Activated CD4-positive, alpha-beta T cell treated with anti-CD3 and anti-CD28 coated beads, Interleukin-2, Interleukin-4, amounts not matched to agents 100 ng/mL and 50 ng/mL, durations not matched to agents 16 hours and 8 hours (primary cell): Measurements from ENCODE around the gene ETS1.

Source experiments
- DNase-seq: peaks from one replicate; pipeline ENCODE4 v3.0.0-alpha.2; 2020; ENCODE audit warnings: low spot score

Gene ETS1, protein sequence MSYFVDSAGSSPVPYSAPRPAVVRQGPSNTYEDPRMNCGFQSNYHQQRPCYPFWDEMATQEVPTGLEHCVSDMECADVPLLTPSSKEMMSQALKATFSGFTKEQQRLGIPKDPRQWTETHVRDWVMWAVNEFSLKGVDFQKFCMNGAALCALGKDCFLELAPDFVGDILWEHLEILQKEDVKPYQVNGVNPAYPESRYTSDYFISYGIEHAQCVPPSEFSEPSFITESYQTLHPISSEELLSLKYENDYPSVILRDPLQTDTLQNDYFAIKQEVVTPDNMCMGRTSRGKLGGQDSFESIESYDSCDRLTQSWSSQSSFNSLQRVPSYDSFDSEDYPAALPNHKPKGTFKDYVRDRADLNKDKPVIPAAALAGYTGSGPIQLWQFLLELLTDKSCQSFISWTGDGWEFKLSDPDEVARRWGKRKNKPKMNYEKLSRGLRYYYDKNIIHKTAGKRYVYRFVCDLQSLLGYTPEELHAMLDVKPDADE

DNA sequence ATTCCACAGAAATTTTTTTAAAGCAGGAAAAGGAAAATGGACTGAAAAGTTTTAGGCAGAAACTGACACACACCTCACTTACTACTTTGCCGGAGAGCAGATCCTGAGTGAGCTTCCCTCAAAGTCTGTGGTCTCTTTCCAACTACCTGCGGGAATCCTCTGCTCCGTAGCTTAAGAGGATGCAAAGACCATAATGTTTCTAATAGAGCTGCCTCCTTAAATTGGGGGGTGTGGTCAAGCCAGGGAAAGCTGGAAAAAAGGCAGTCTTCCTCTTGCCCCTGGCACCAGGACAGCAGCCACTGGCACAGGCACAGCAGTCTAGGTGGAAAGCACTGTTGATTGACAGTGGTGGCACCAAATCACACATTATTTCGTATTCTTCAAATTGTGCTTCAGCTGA lies at the start of gene ETS1:
Gene ETS1 (minus strand): TSS at position 144 of the 400 bp plus-strand sequence. CDS start 14,428 bp downstream, outside the sequence.
- DNase-seq = no peak

DNA sequence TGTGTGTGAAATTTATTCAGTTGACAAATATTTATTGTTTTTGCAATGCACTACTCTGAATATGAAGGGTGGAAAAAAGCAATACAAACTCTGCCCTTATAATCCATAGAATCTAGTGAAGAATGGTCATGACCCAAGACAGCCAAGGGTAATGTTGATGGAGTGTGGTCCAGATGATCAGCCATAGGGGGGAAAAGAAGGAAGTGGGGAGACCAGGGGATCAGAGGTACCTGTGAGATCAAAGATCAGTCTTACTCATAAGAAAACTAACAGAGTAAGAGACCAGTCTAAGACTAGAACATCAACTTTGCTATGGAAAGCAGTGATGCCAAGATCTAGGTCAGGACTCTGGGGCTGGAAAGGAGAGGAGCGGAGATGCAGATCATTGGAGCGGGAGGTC lies 47.0 kb upstream of the ETS1 start:
- no peak for DNase-seq

DNA sequence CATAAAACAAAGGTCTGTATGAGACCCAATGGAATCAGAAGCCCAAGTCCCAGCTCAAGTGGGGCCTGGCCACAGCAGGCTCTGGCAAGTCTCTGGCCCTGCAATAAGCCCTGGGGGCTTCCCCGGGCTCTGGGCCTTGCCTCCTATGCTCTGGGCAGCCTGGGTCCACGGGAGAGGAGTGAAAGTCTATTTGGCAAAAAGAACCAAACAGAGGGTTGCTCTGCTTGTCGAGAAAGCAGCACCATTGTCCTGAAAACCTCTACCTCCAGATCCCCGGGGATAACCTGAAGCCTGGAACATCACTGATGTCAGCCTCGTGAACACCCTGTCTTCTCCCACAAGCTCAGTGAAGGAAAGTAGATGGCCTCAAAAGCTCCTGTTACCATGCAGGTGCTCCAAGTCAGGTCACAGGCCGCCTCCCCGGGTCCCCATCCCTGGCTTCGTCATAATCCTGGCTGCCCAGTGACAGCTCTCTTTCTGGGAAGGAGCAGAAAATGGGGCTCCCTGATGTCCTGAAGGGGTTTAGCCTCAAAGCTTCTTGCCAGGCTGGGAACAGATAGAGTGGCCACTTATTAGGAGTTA lies 46.1 kb upstream of the ETS1 start:
- no peak for DNase-seq

DNA sequence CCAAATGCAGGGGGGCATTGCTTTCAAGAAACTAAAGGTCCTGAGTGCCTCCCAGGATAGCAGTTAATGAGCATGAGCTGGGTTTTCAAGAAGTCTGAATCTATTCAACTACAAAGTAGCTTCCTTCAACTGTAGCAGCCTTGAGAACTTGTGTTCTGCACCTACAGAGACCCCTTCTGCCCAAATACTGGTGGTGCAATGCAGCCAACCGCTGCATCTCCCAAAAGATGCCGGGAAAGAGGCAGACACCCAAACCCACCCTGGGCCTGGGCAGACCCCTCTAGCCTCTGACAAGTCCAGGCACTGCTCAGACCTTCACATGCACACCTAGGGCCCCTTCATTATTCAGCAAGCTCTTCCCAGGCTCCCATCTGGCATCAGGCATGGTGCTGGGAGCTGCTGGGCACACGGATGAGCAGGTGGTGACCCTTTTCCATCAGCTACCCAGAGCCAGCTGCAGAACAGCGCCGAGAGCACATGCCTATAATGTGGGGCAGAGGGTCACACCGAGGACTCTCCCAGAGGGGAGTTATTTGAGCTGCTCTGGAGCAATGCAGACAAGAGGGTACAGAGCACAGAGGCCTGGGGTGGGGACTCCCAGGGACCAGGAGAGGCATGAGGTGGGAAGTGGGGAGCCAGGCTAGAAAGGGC lies 44.9 kb upstream of the ETS1 start:
- DNase-seq = peak; percentile 53

DNA sequence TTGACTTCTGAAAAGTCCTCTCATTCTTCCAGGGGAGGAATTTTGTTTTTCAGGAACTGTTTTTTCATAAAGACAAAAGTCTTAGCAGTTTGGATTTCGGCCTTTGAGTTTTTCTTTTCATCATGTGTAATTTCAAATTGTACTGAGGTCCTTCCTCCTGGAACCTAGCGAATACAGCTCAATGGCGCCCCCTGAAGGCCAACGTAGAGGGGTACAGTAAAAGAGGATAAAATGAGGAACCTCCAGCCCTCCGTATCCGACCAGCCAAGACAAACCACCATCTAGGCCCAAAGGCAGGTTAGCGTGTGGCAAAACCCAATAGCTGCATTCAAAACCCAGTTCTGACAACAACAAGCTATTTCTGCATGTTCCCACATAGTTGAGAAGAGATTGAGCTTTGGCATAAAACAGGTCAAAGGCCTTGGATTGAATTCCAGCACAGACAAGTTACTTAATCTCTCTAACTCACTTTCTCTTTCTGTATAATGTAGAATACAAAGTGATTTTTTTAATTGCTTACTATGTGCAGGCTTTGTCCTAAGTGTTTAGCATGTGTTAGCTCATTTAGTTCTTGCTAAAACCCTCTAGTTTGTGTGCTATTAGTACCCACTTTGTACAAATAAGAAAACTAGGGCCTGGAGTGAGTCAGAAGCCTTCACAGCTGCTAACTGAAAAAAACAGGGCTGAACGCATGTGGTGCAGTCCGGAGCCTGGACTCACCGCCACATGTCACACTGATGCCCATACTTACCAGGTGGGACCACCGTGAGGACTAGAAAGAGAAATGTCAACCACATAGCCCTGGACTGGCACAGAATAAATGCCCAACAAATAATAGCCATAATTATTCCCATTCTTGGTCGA lies 43.2 kb upstream of the ETS1 start:
- DNase-seq = peak; percentile 94

DNA sequence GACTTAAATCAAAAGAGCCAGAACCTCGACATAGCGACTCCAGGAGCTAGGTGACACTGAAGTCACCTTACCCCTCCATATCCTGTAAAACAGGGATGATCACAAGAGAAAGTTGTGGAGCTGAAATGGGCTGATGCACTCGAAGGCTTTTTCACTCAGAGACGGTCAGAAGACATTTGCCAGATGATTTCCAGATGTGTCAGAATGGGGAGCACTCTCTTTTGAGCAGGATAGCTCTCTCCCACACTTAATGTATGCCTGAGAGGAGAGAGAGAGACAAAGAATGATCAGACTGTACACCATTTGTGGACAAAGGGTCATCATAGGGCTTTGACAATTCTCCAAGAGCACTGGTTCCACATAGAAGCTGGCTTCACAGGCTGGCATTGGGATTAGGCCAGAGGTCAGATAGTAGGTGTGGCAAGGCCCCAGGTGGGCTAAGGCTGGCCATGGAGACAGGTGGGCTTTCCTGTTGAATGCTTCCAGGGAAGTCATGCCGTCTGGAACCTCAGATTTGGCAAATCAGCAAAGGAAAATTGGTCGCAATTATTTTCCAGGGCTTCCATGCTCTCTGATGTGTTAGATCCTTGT lies 42.3 kb upstream of the ETS1 start:
- no peak for DNase-seq

DNA sequence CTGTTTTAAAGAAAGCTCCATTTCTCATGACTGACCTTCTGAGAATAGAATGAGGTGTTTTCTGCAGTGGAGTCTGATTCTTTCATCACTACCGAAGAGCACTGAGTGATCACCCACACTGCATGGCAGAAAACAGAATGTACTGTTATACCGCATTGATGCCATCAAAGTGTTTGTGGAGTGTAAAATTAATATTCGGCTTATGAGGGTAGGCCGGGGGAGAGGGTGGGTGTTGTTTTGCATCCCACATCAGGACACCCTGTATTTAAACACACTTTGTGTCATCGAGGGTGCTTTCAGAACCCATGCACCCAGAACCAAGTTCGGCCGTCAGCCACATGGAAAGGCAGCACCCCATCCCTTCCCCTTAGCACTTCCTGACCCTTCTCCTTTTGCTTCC lies 41.3 kb upstream of the ETS1 start:
- DNase-seq = peak; percentile 44

DNA sequence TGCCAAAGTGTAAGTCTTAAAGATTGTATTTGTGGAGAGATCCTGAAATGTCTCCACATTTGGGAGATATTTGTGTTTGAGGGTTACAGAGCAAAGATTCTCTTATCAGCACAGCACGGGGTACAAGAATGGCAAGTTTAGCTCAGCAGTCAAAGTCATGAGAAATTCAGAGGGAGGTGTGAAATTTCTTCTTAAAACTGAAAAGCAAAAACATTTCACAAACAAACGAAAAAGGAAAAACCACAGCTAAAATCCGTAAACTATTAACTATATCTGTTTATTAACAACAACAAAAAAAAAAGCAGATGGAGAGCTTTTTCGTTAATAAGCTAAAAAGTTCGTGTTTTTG lies 40.9 kb upstream of the ETS1 start:
- DNase-seq = no peak

DNA sequence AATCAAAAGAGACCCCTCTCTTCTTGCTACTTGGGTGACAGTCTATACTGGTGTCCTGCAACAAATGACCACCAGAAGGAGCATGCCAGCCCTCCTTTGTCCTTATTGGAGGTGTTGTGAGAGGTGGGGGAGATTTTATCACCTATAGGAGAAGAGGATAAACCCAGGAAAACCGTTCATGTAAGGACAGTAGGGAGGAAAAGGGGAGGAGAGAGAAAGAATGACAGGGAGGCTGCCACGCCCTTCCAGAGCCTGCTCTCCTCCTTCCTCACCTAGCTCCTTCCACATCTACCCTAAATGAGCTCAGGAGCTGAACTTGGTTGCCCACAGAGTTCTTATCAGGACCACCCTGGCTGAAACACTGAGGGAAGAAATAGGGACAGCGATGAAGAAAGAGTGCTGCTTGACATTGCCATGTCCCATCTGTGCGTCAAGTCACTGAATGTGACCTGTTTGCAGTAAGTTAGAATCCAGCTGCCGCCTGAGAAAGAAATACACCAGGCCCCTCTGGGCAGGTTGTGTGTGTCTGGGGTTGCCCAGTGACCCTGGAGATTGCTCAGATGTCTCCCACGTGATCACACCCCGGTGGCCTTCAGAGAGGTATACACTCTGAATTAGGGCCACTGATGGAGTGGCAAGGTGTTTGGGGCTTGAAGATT lies 40.4 kb upstream of the ETS1 start:
- DNase-seq = peak; percentile 44

DNA sequence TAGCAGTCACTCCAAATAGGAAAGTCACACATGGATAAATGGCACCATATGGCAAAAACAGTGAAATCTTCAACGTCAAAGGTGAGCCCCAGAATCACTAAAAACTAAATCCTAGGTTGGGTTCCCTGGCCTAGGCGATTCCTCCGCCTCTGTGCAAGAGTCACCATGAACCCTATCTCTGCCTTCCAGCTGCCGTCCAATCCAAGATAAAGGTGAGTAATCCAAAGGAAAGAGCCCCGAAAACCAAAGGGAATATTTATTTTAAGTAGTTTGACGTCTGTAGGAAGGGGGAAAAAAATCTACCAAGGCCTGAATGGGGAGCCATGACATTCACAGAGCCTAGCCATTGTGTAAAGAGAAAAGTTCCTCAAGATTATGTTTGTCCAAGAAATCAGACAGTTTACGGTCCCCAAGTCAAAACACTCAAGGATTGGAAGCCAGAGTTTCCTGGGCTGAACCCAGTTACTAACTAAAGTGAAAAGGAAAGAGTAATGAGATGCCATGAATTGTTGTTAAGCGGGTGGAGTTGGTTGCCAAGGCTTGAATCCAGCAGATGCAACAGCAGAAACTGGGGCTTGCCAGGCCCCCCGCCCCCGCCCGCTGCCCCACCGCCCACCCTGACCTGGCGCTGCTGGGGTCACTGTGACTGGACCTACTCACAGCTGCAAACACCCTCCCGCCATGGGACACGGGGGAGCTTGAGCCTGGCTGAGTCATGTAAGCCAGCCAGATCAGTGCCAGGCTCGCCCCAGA lies 39.7 kb upstream of the ETS1 start:
- no peak for DNase-seq

DNA sequence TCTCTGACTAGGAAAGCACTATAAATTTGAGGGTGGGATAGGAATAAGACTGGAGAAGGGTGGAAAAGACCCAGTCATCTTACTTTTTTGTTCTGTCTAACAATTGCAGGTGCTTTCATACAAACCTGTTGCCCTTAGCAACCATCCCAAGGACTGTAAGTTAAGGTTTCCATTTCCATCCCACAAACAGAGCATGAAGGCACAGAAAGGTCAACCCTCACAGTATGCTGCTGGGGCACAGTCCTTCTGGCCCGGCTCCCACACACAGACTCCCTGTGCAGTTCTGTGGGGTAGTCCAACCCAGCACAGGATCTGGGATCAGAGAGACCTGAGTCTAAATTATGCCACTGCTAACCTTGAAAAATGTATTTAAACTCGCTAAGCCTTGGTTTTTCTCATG lies 38.4 kb upstream of the ETS1 start:
- no peak for DNase-seq

DNA sequence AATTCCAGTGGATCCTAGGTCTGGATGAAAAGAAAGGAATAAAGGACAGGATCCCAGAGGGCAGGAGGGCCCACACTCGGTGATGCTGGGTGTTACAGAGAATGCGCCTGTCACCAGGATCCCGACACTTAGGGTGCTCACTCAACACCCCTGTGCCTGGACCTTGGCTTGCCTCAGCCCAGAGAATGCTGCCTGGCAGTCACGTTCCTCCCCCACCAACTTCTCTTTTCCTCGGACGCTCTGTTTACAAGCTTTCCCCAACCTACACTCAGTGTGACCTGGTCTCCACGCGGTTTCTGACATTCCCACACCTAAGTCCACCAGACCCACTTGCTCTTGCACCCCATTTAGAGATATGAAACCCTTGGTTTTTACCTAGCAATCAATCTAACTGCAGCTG lies 38.0 kb upstream of the ETS1 start:
- no peak for DNase-seq

DNA sequence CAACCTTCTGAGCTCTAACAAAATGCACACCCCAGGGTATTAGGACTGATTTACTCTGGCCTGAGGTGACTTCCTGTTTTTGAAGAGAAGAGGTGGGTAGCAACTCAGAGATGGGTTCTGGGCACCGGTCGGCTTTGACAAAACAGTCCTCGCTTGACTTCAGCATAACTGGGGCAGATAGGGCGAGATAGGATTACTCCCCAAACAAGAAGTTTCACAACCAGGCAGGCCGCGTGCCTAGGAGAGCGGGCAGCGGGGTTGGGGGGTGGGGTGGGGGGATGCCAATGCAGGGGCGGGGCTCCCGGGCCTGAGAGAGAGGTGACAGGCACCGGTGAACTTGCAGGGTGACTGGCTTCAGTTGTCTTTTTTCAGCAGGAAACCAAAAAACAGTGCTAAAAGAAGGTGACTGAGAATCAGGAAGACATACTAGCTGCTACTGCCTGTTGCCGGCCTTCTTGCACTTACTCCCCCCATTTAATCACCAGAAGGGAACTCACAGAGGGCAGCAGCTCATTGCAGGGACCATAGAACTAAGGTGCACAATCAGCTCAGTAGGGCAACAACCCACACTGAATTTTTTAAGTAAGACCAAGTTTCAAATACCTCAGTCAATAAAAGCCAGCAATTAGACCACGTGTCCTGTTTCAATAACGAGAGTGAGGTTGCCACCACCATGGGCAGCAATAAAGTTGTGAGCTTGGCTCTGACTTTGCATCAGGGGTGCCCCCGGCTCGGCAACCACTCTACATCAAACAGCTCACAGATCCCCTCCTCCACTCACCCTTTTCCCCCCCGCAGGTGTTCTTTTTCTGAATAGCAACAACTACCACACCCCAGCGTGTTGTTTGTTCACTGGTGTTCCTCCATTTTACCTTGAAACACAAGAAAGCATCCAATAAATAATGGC lies 37.2 kb upstream of the ETS1 start:
- DNase-seq = peak; percentile 83

DNA sequence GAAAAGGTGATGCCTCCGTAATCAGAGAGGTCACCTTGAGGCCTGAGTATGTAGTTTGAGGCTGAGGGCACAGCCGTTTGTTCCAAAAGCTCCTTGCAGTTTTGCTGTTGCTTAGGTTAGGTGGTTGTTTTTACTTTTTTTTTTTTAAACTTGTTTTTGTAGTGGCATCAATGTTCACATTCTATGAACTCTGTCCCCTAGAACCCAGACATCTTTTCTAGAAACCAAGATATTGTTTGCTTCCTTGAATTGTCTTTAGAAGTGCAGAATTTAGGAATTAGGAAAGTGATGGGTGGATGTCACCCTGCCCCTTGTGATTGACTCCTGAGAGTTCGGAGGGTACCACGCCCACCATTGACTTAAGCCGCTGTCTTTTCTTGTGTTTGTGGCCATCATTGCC lies 35.7 kb upstream of the ETS1 start:
- DNase-seq = no peak

DNA sequence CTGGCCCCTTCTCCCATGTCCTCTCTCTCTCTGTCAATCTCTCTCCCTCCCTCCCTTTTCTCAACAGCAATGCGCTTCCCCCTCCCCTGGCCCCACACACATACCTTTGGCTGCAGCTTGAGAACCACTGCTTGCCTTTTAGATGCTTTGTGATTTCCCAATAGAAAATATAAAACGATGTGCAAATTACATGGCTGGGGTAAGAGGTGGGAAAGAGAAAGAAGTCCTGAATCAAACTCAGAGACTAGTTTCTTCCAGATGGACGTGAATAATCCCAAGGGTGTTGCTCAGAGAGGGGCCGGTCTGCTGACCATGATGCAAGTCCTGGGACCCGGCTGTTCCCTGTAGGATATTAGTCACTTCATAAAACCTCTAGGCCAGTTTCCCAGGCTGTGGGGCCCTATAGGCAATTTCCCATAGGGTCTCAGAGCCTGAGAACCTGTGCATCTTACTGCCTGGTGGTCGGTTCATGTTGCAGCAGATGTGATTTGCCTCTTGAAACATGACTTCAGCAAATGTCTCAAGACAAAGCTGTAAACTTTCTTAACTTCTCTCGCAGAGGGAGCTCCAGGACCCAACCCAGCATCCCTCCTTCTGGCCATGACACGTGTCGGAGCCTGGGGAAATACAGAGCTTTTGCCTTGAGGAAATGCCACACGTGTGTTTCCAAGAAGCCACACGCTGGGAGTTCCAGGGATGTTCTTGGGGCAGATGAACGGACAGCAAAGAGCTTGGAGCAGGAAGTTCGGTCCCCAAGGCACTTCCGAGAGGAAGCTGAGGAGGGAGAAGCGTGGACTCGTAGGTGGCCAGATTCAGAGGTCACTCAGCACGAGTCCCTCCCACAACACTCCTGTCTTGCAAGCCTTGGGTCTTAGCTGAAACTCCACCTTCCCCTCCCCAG lies 34.5 kb upstream of the ETS1 start:
- no peak for DNase-seq

DNA sequence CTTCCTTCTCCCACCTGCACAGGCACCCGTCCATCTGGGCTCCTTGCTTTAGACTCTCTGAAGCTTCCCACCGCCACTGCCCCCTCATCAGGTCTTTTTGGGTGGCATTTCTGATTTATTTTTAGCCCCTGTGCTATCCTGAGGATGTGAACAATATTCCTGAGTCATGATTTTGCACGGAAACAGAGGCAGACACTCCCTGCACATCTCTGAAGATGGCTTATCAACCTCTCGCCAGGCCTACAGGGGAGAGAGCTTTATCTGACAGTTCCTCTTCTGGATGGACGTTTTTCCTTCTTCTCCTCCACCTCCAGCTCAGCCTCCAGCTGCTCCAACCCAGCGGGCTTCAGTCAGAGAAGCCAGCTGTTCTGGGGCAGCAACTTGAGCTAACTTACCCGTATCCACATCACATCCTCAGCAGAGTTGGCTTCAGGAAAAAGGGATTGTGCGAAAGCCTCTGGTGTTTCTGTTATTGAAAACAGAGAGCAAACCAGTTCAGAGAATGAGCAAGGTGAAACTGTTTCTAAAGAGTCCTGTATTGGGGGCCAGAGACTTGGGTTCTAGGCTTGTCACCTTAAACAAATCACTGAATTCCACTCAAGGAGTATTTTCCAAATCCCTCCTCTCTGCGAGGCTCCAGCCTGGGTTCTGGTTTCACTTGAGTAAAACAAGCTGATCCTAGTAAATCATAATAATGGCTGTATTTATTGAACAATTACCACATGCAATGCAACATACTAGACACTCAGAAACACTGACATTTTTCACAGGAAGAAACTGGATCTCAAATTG lies 33.1 kb upstream of the ETS1 start:
- DNase-seq = no peak

DNA sequence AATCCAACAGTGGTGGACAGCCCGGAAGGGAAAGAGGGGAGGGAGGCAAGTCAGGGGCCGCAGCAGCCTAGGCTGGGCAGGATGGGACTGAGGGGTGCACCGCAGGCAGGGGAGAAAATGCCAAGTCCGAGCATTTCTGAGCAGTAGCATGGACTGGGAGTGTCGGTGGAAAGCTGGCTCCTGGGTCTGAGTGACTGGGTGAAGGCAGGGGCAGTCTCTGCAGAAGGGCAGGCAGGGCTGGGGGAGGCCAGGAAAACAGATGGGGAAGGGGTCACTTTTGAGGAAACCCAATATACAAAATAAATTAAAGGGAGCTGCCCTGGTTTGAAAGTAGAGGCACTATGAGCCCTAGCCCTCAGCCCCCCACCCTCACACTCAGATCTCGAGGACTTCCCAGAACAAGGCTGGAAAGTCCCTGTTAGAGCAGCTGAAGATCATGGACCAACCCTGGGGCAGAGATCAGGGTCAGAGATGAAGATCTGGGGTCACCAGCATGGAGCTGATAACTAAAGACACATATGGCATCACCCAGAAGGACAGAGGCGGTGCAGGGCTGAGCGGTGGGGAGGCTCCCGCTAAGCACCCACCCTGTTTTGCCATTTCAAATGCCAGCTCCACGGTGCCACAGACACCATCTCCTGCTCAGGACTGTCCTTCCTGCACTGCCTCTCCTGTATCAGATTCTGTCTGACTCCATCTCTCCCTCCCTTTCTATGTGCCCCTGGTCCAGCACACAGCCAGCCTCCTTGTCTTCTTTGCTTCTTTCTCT lies 32.4 kb upstream of the ETS1 start:
- no peak for DNase-seq
